ENCODE measurements around the gene RCAN1. TPM values are rescaled to one million over a fixed set of nuclear protein-coding genes. Genes with fewer than 3 reads are reported as not detected.

RCAN1 gene
- total RNA-seq, 1 donor from 2014 or later, result 75.3 TPM

GRCh38 chr21:34534522-34534921 lies 80.4 kb downstream of the RCAN1 start:
- no peak for TF ChIP-seq CTCF (IDR thresholded peaks at IDR 0.05; ENCODE audit: borderline replicate concordance)
- intact Hi-C loops (cut with micrococcal nuclease), result no loop called here
- no peaks in the 10 kb centered on the region for H3K36me3 ChIP-seq
- H3K27ac ChIP-seq (replicated peaks), result no peak overlapping the region
- H3K27me3 ChIP-seq (ENCODE audit: low read depth), result no peaks in the 10 kb centered on the region
- H3K9me3 ChIP-seq (replicated peaks), result no peaks in the 10 kb centered on the region
- peaks cover 44% of the 10 kb centered on the region for H3K4me1 ChIP-seq
- no peak overlapping the region for H3K4me3 ChIP-seq
- DNase-seq, result no peak

GRCh38 chr21:34533938-34534337 lies 81.0 kb downstream of the RCAN1 start:
- H3K4me1 ChIP-seq, result peaks cover 44% of the 10 kb centered on the region
- no peaks in the 10 kb centered on the region for H3K36me3 ChIP-seq
- no peaks in the 10 kb centered on the region for H3K9me3 ChIP-seq (replicated peaks)
- H3K4me3 ChIP-seq, result no peak overlapping the region
- H3K27ac ChIP-seq (replicated peaks), result no peak overlapping the region
- H3K27me3 ChIP-seq (ENCODE audit: low read depth), result no peaks in the 10 kb centered on the region
- no peak for DNase-seq
- TF ChIP-seq CTCF (IDR thresholded peaks at IDR 0.05; ENCODE audit: borderline replicate concordance), result no peak
- intact Hi-C loops (cut with micrococcal nuclease), result no loop called here

- TF ChIP-seq CTCF (IDR thresholded peaks at IDR 0.05; ENCODE audit: borderline replicate concordance), result no peak
- DNase-seq, result no peak
- Histone ChIP-seq H3K9me3 (replicated peaks) (peaks cover 8% of the 10 kb centered on the region), H3K27ac (replicated peaks) (peak overlapping the region; percentile 67), H3K27me3 (ENCODE audit: low read depth) (no peaks in the 10 kb centered on the region), H3K36me3 (no peaks in the 10 kb centered on the region), H3K4me1 (peaks cover 50% of the 10 kb centered on the region), H3K4me3 (no peak overlapping the region)
- intact Hi-C loops (cut with micrococcal nuclease), result no loop called here
These were observed 83.5 kb downstream of the RCAN1 start for GRCh38 chr21:34531399-34531798.

- intact Hi-C loops (cut with micrococcal nuclease), result no loop called here
- Histone ChIP-seq H3K36me3 (no peaks in the 10 kb centered on the region), H3K4me3 (no peak overlapping the region), H3K27ac (replicated peaks) (peak overlapping the region; percentile 18), H3K27me3 (ENCODE audit: low read depth) (no peaks in the 10 kb centered on the region), H3K9me3 (replicated peaks) (peaks cover 8% of the 10 kb centered on the region), H3K4me1 (peaks cover 56% of the 10 kb centered on the region)
- DNase-seq, result no peak
- TF ChIP-seq CTCF (IDR thresholded peaks at IDR 0.05; ENCODE audit: borderline replicate concordance), result no peak
These were observed 84.7 kb downstream of the RCAN1 start for GRCh38 chr21:34530261-34530660.

GRCh38 chr21:34528131-34528561 lies 86.8 kb downstream of the RCAN1 start:
- Histone ChIP-seq H3K27me3 (ENCODE audit: low read depth) (no peaks in the 10 kb centered on the region), H3K9me3 (replicated peaks) (peaks cover 8% of the 10 kb centered on the region), H3K27ac (replicated peaks) (peak overlapping the region; percentile 86), H3K4me1 (peaks cover 68% of the 10 kb centered on the region), H3K4me3 (no peak overlapping the region), H3K36me3 (peaks cover under 1% of the 10 kb centered on the region)
- DNase-seq, result no peak
- intact Hi-C loops (cut with micrococcal nuclease), result no loop called here
- TF ChIP-seq CTCF (IDR thresholded peaks at IDR 0.05; ENCODE audit: borderline replicate concordance), result no peak

Measured in left ventricle myocardium inferior (tissue), 1 donor.